Measurements from ENCODE around the gene TMPRSS9. TPM values are rescaled to one million over a fixed set of nuclear protein-coding genes. Genes with fewer than 3 reads are reported as not detected.
A peak's percentile ranks its signal among the peaks of the same experiment; 100 is the strongest.

Gene TMPRSS9
- total RNA-seq, 1 donor from 2014 or later: not detected

DNA sequence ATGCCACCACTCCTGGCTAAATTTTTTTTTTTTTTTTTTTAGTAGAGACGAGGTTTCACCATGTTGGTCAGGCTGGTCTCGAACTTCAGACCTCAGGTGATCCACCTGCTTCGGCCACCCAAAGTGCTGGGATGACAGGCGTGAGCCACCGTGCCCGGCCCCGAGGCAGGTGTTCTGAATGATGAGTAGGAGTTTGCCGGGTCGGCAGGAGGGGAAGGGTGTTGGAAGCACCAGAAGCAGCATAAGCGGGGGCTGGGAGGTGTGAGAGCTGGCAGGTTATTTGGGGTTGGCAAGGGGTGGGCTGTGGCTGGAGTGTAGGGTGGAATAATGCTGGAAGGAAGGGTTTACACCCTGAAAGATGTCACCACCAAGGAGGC is 29.8 kb upstream of the TMPRSS9 start:
- Mint-ChIP-seq H3K27ac (peak overlapping the region; percentile 83), H3K27me3 (no peaks in the 10 kb centered on the region), H3K9me3 (ENCODE audit: low read depth) (no peaks in the 10 kb centered on the region), H3K36me3 (ENCODE audit: insufficient read depth) (no peaks in the 10 kb centered on the region), H3K4me1 (ENCODE audit: low read depth) (peaks cover 30% of the 10 kb centered on the region), H3K4me3 (ENCODE audit: low read depth) (peak overlapping the region; percentile 86)
- TF ChIP-seq, protein P1, sequence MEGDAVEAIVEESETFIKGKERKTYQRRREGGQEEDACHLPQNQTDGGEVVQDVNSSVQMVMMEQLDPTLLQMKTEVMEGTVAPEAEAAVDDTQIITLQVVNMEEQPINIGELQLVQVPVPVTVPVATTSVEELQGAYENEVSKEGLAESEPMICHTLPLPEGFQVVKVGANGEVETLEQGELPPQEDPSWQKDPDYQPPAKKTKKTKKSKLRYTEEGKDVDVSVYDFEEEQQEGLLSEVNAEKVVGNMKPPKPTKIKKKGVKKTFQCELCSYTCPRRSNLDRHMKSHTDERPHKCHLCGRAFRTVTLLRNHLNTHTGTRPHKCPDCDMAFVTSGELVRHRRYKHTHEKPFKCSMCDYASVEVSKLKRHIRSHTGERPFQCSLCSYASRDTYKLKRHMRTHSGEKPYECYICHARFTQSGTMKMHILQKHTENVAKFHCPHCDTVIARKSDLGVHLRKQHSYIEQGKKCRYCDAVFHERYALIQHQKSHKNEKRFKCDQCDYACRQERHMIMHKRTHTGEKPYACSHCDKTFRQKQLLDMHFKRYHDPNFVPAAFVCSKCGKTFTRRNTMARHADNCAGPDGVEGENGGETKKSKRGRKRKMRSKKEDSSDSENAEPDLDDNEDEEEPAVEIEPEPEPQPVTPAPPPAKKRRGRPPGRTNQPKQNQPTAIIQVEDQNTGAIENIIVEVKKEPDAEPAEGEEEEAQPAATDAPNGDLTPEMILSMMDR (IDR thresholded peaks at IDR 0.05; ENCODE audit: unreplicated experiment): no peak
- DNase-seq (ENCODE audit: low spot score, unreplicated experiment): no peak

DNA sequence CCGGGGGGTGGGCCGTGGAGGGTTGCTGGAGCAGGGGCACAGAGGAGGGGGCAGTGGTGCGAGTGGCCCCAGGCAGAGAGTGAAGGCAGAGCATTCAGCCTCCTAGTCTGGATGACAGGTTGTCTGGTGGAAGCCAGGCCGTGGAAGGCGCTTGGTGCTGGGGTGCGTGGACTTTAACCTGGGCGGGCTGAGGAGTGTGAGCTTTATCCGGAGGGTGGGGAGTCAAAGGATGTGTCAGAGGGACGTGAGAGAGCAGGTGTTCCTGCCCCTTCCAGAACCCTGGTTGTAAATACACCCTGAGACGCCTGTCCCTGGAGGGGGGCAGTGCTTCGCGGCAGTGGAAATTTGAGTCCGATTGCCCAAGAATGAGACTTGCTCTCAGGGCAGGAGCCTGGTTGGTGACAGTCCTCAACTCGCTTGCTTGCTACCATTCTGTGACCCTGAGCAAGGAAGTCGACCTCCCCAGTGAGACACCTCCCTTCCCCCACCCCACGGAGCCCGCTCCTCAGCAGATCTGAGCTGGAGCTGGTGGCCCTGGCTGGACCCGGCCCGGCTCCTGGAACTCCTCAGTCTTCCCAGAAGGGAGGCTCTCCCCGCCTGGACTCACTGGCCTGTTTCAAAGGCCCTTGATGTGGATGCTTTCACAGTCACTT is 29.3 kb upstream of the TMPRSS9 start:
- Mint-ChIP-seq H3K27me3 (no peaks in the 10 kb centered on the region), H3K36me3 (ENCODE audit: insufficient read depth) (peaks cover 2% of the 10 kb centered on the region), H3K4me1 (ENCODE audit: low read depth) (peaks cover 30% of the 10 kb centered on the region), H3K9me3 (ENCODE audit: low read depth) (no peaks in the 10 kb centered on the region), H3K27ac (peak overlapping the region; percentile 83), H3K4me3 (ENCODE audit: low read depth) (peak overlapping the region; percentile 86)
- no peak for DNase-seq (ENCODE audit: low spot score, unreplicated experiment)
- TF ChIP-seq, protein P1 (IDR thresholded peaks at IDR 0.05; ENCODE audit: unreplicated experiment): no peak

DNA sequence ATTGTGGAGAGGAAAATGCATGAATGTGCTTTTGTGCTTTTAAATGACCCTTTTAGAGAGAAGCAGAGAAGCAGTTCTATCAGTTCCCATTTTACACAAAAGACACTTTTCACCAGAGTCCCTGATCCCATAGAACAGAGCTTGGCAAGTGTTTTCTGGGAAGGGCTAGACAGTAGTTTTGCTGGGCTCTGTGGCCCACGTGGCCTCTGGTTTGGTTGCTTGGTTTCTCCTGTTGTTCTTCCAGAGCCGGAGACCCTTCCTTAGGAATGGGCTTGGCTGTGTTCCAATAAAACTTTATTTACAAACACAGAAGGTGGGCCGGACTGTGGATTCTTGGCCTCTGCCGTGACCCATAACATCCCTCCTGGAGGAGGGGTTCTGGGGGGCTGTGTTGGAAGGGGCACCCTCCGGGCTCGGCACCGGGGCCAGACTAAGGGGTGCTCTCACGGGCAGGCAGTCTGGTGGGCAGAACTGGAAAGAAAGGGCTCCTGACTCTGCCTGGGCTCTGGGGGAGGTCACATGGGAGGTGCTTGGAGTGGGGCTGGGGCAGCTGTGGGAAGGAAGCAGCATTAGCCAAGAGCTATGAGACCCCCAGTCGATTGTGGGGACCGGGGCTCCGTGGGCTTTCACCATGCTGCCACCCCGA is 28.3 kb upstream of the TMPRSS9 start:
- H3K4me3 Mint-ChIP-seq (ENCODE audit: low read depth): no peak overlapping the region
- DNase-seq (ENCODE audit: low spot score, unreplicated experiment): no peak
- TF ChIP-seq, protein P1 (IDR thresholded peaks at IDR 0.05; ENCODE audit: unreplicated experiment): no peak
- H3K27ac Mint-ChIP-seq: peak overlapping the region; percentile 83
- no peaks in the 10 kb centered on the region for H3K9me3 Mint-ChIP-seq (ENCODE audit: low read depth)
- H3K36me3 Mint-ChIP-seq (ENCODE audit: insufficient read depth): peaks cover 3% of the 10 kb centered on the region
- no peaks in the 10 kb centered on the region for H3K27me3 Mint-ChIP-seq
- H3K4me1 Mint-ChIP-seq (ENCODE audit: low read depth): peaks cover 31% of the 10 kb centered on the region

DNA sequence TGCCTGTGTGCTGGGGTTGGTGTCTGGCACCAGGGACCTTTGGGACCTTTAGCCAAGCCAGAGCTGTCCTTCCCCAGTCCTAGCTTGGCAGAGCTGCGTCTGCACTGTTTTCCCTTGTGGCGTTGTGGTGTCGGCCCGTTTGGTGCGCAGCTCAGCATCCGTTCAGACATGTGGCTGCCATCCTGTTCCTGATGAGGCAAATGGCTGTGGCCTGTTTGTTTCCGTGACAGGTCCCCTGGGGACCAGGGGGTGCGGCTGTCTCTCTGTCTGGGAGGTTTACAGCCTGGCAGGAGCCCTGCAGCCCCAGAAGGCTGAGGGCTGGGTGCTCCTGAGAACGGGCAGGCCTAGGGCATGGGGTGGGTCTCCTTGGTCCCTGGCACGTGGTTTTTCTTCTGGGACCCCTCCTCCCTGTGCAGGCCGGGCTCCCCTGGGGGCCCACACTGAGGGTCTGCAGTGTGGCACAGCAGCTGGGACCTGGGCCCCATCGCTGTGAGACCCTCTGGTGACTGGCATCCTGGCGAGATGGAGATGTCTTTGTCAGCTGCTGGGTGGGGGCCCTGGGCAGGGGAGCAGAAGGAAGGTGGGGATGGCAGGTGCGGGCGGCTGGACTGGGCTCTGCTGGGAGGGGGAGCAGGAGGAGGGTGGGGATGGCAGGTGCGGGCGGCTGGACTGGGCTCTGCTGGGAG is 27.6 kb upstream of the TMPRSS9 start:
- Mint-ChIP-seq H3K4me3 (ENCODE audit: low read depth) (no peak overlapping the region), H3K27me3 (no peaks in the 10 kb centered on the region), H3K4me1 (ENCODE audit: low read depth) (peaks cover 29% of the 10 kb centered on the region), H3K27ac (peak overlapping the region; percentile 64), H3K36me3 (ENCODE audit: insufficient read depth) (peaks cover 3% of the 10 kb centered on the region), H3K9me3 (ENCODE audit: low read depth) (no peaks in the 10 kb centered on the region)
- TF ChIP-seq, protein P1 (IDR thresholded peaks at IDR 0.05; ENCODE audit: unreplicated experiment): no peak
- no peak for DNase-seq (ENCODE audit: low spot score, unreplicated experiment)

DNA sequence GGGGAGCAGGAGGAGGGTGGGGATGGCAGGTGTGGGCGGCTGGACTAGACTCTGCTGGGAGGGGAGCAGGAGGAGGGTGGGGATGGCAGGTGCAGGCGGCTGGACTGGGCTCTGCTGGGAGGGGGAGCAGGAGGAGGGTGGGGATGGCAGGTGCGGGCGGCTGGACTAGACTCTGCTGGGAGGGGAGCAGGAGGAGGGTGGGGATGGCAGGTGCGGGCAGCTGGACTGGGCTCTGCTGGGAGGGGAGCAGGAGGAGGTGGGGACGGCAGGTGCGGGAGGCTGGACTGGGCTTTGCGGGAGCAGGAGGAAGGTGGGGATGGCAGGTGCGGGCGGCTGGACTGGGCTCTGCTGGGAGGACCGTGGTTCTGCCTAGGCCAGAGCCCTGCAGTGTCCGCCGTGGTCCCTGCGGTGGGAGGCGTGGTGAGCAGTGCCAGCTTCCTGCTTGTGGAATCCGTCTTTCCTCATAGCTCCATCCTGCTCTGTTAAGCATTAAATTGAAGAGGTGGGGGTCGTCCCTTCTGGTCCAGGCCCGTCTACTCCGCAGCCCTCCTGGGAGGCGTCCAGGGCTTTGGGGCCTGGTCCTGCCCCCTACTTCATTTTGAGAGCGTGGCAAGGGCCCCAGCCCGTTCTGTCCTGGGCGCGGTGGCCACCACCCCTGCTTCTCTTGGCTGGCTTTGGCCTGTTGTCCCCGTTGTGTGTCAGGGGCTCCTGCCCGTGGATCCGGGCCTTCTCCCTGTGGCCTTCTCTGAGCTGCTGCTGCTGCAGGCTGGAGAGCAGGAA is 26.8 kb upstream of the TMPRSS9 start:
- no peak for DNase-seq (ENCODE audit: low spot score, unreplicated experiment)
- no peaks in the 10 kb centered on the region for H3K9me3 Mint-ChIP-seq (ENCODE audit: low read depth)
- no peak overlapping the region for H3K27ac Mint-ChIP-seq
- peaks cover 3% of the 10 kb centered on the region for H3K36me3 Mint-ChIP-seq (ENCODE audit: insufficient read depth)
- H3K4me3 Mint-ChIP-seq (ENCODE audit: low read depth): no peak overlapping the region
- peaks cover 26% of the 10 kb centered on the region for H3K4me1 Mint-ChIP-seq (ENCODE audit: low read depth)
- no peaks in the 10 kb centered on the region for H3K27me3 Mint-ChIP-seq
- TF ChIP-seq, protein P1 (IDR thresholded peaks at IDR 0.05; ENCODE audit: unreplicated experiment): no peak
